Peyer's patch (tissue), 4 donors: Measurements from ENCODE around the gene TMEM187. TPM values are rescaled to one million over a fixed set of nuclear protein-coding genes. Genes with fewer than 3 reads are reported as not detected.
A peak's percentile ranks its signal among the peaks of the same experiment; 100 is the strongest.

Experiments used
- DNase-seq, 3 donors: peaks; one replicate each; pipeline ENCODE4 v3.0.0-alpha.2; 2017 to 2019
- H3K27ac ChIP-seq, 4 donors: fragments of 200-600 bp; sonication (generic); one replicate each; pipeline ENCODE4 v1.5.1; 2016 to 2019
- H3K27me3 ChIP-seq, 2 donors: fragments of 200-600 bp; sonication (generic); one replicate each; pipeline ENCODE4 v1.5.1; 2019
- H3K36me3 ChIP-seq, 3 donors: fragments of 200-600 bp; sonication (generic); one replicate each; pipeline ENCODE4 v1.5.1; 2016 to 2019
- H3K4me1 ChIP-seq, 4 donors: fragments of 200-600 bp; sonication (generic); one replicate each; pipeline ENCODE4 v1.5.1; 2016 to 2019
- H3K4me3 ChIP-seq, 4 donors: fragments of 200-600 bp; sonication (generic); 1 replicate in 3 of 4; 2 replicates in 1 of 4; pipeline ENCODE4 v1.5.1; 2016 to 2019; ENCODE audit warnings: mild to moderate bottlenecking in 1 of 4
- H3K9me3 ChIP-seq, 4 donors: fragments of 200-600 bp; sonication (generic); one replicate each; pipeline ENCODE4 v1.5.1; 2016 to 2019; ENCODE audit warnings: mild to moderate bottlenecking in 1 of 4
- POLR2A ChIP-seq, 2 donors: fragments of 450-650 bp; IDR thresholded peaks; one replicate each; pipeline ENCODE4 v1.5.1; 2017; ENCODE audit warnings: antibody characterized with exemption in 2 of 2, mild to moderate bottlenecking in 2 of 2, moderate library complexity in 2 of 2
- total RNA-seq, 4 donors: library from RNA; depleted of rRNA; stranded (reverse); fragments of >200 nt; gene quantifications; one replicate each; pipeline ENCODE4 v1.1.0, GENCODE V29; 2016
- TF ChIP-seq, protein P1 (sequence below), 6 experiments: fragments of 450-650 bp in 4 of 6; fragments of 200-600 bp in 2 of 6; sonication (generic) in 1 of 6; IDR thresholded peaks; one replicate each; pipeline ENCODE4 v1.5.1; 2017 to 2019; ENCODE audit warnings: antibody characterized with exemption in 6 of 6, mild to moderate bottlenecking in 3 of 6, moderate library complexity in 1 of 6

The TMEM187 gene, protein sequence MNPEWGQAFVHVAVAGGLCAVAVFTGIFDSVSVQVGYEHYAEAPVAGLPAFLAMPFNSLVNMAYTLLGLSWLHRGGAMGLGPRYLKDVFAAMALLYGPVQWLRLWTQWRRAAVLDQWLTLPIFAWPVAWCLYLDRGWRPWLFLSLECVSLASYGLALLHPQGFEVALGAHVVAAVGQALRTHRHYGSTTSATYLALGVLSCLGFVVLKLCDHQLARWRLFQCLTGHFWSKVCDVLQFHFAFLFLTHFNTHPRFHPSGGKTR
- 10 to 100 TPM; 10.7 to 32.6 (median 12.8) TPM for total RNA-seq

DNA sequence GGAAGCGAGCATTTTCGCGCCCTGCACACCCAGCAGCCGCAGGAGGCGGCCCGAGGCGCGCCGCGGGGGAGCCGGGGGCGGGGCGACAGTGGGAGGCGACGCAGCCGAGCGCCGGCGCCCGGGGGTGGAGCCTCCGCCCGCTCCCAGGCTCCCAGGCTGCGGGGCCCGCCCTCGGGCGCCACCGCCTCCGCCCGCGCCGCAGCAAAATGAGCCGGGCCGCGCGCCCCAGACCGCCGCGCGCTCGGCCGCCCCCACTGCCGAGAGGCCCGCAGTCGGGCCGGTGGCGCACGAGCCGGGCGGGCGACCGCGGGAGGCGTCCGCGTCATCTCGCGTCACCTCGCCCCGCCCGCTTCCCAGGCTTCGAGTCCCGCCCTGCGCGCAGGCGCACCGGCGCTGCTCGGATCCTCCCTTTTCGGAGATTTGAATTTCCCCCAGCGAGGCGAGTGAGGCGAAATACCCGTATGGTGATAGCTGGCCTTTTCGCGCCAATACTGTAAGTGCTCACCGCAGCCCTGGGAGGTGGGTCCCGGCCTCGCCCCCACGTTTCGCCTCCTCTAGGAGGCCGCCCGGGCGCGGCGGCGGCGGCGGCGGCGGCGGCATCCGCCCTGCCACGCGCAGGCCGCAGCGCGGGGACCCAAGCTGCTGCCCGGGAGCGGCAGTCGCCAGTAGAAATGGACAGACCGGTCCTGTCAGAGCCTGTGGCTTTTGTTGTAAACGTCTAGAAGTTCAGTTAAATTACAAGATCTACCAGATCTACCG lies at the start of gene TMEM187:
TMEM187 (plus strand) TSS at position 387 of the 759 bp plus-strand sequence. CDS start 9,309 bp downstream, outside the sequence.
- Histone ChIP-seq H3K4me3 (peak within 1 kb of the TSS; percentile 70 to 85 (median 79)), H3K36me3 (no peaks in the 10 kb centered on the region), H3K27ac (peak within 1 kb of the TSS; percentile 99 to 100 (median 99)), H3K9me3 (no peaks in the 10 kb centered on the region), H3K27me3 (no peaks in the 10 kb centered on the region), H3K4me1 (peaks cover 0 to 39% (median 9%) of the 10 kb centered on the region in 4 donors)
- TF ChIP-seq, protein P1, sequence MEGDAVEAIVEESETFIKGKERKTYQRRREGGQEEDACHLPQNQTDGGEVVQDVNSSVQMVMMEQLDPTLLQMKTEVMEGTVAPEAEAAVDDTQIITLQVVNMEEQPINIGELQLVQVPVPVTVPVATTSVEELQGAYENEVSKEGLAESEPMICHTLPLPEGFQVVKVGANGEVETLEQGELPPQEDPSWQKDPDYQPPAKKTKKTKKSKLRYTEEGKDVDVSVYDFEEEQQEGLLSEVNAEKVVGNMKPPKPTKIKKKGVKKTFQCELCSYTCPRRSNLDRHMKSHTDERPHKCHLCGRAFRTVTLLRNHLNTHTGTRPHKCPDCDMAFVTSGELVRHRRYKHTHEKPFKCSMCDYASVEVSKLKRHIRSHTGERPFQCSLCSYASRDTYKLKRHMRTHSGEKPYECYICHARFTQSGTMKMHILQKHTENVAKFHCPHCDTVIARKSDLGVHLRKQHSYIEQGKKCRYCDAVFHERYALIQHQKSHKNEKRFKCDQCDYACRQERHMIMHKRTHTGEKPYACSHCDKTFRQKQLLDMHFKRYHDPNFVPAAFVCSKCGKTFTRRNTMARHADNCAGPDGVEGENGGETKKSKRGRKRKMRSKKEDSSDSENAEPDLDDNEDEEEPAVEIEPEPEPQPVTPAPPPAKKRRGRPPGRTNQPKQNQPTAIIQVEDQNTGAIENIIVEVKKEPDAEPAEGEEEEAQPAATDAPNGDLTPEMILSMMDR (IDR thresholded peaks at IDR 0.05) = no peak
- TF ChIP-seq POLR2A (IDR thresholded peaks at IDR 0.05) = peak; percentile 47 to 54
- DNase-seq = peak; percentile 84 to 94 (median 86)

DNA sequence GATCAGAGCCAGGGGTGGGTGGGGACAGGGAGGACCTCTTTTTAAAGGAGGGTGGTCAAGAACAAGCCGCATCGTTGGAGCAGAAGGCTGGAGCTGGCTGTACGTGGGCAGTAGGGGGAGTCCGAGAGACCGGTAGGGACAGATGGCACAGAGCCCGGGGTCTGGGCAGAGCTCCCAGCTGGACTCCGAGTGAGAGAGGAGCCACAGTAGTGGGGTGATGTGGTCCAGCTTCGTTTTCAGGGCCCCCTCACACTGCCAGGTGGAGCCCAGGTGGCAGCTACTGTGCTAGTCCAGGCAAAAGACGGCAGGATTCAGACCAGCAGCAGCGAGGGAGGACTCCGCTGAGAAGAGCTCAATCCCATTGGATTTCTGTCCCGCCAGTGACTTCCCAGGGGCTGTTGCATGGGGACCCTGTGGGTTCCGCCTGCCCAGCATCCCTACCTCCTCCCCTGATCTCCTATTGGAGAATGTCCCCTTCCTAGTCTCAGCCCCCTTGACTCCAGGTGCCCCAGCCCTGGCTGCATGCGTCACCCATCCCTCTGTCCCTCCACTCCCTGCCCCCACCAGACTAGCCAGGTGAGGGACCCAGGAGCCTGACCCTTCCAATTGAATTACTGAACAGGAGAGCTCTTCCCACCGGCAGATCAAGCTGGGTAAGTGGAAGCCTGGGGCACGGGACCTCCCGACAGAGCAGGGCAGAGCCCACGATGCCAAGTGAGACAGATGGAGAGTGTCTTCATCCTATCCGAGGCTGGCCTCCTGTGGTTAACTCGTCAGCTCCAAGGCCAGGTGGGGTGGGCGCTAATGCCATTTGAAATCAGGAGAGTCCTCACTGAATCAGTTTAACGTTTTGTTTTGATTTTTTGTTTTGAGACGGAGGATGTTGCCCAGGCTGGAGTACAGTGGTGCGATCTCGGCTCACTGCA lies 49.4 kb upstream of the TMEM187 start:
- peak in 2 of 3 donors; percentile 54 to 80 for DNase-seq
- Histone ChIP-seq H3K4me1 (peaks cover 0 to 27% (median 10%) of the 10 kb centered on the region in 4 donors), H3K36me3 (no peaks in the 10 kb centered on the region), H3K27me3 (no peaks in the 10 kb centered on the region), H3K9me3 (no peaks in the 10 kb centered on the region), H3K27ac (peak overlapping the region in 2 of 4 donors; percentile 95 to 96), H3K4me3 (peak overlapping the region in 1 of 4 donors; percentile 63)
- TF ChIP-seq, protein P1 (IDR thresholded peaks at IDR 0.05) = peak in 2 of 6 experiments; percentile 25 to 39
- no peak for TF ChIP-seq POLR2A (IDR thresholded peaks at IDR 0.05)

DNA sequence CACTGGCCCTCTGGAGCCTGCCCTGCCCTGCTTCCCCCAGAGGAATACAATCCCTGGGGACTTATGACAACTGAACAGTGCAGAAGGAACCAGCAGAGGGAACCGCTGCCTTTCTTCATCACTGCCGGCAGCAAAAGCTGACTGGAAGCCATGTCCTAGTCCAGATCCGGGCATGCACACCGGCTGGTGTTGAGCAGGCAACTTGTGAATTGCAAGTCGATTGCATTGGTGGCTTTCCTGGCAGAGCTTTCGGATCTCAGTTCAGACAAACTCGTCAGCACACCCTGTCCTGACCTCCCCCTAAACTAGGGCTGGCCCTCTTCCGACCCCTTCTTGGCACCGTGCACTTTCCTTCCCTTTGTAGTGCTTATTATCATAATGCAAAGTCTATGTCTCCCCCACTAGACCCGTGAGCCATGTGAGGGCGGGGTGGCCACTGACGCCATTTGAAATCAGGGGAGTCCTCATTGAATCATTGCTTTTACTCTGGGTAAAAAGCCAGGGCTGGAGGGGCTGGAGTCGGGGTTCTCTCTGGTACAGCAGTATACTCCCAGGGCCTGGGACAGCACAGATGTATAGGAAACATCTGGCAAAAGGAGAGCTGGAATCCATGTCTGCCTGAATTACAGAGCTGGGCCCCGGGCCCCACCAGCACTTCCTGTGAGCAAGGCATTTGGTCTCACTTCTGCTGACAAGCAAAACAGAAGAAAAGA lies 48.2 kb upstream of the TMEM187 start:
- DNase-seq = peak in 2 of 3 donors; percentile 58 to 76
- H3K36me3 ChIP-seq = no peaks in the 10 kb centered on the region
- no peaks in the 10 kb centered on the region for H3K9me3 ChIP-seq
- H3K27me3 ChIP-seq = no peaks in the 10 kb centered on the region
- TF ChIP-seq, protein P1 (IDR thresholded peaks at IDR 0.05) = peak in 5 of 6 experiments; percentile 16 to 44 (median 33)
- no peak for TF ChIP-seq POLR2A (IDR thresholded peaks at IDR 0.05)
- peak overlapping the region; percentile 45 to 99 (median 96) for H3K27ac ChIP-seq
- H3K4me1 ChIP-seq = peaks cover 0 to 34% (median 10%) of the 10 kb centered on the region in 4 donors
- peak overlapping the region in 3 of 4 donors; percentile 63 to 67 (median 63) for H3K4me3 ChIP-seq

DNA sequence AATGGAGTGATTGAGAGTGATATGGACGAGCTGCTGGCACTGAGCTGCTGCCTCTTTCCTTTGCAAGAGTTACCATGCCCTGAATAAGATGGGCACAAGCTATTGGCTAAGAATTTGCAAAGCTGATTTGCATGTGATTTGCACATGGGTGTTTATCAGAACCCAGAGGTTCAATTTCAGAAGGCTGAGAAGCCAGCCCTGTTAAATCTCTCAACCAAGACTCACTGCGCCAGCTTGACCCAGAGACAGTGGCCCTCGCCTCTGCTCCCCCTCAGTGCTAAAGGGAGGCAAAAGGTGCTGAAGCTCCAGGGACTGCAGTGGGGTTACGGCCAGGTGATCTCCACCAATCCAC lies 47.2 kb upstream of the TMEM187 start:
- peak in 1 of 3 donors; percentile 59 for DNase-seq
- TF ChIP-seq, protein P1 (IDR thresholded peaks at IDR 0.05) = no peak
- TF ChIP-seq POLR2A (IDR thresholded peaks at IDR 0.05) = no peak
- H3K9me3 ChIP-seq = no peaks in the 10 kb centered on the region
- peak overlapping the region; percentile 61 to 67 (median 63) for H3K4me3 ChIP-seq
- peaks cover 0 to 4% (median 0%) of the 10 kb centered on the region in 3 donors for H3K36me3 ChIP-seq
- peak overlapping the region; percentile 95 to 99 (median 97) for H3K27ac ChIP-seq
- H3K27me3 ChIP-seq = no peaks in the 10 kb centered on the region
- peaks cover 0 to 38% (median 10%) of the 10 kb centered on the region in 4 donors for H3K4me1 ChIP-seq
